ENCODE results near the gene GPR157.
"Not testable (repeated sequence)": the region's sequence is repeated elsewhere in the genome, so short reads cannot be mapped to it uniquely, and the experiment has no call there.

GPR157 gene

GRCh38 chr1:9161342-9161741, 32.4 kb upstream of the GPR157 start:
- Histone ChIP-seq H3K27ac (ENCODE audit: low read depth, low read length) (no peak overlapping the region), H3K9me3 (ENCODE audit: control insufficient read depth in 1 of 2, low read length in 2 of 2) (no peaks in the 10 kb centered on the region), H3K36me3 (ENCODE audit: control insufficient read depth in 1 of 2, insufficient read depth in 2 of 2, low read length in 2 of 2) (no peaks in the 10 kb centered on the region), H3K4me1 (ENCODE audit: control insufficient read depth in 1 of 2, insufficient read depth in 2 of 2, low read length in 2 of 2) (peaks cover 24 to 32% of the 10 kb centered on the region in 2 donors), H3K27me3 (ENCODE audit: control insufficient read depth in 1 of 2, insufficient read depth in 2 of 2, low read length in 2 of 2) (no peaks in the 10 kb centered on the region), H3K9ac (ENCODE audit: low read depth in 1 of 2, low read length in 2 of 2) (no peak overlapping the region), H3K4me3 (ENCODE audit: low read depth in 1 of 2, low read length in 2 of 2) (no peak overlapping the region)

DNA sequence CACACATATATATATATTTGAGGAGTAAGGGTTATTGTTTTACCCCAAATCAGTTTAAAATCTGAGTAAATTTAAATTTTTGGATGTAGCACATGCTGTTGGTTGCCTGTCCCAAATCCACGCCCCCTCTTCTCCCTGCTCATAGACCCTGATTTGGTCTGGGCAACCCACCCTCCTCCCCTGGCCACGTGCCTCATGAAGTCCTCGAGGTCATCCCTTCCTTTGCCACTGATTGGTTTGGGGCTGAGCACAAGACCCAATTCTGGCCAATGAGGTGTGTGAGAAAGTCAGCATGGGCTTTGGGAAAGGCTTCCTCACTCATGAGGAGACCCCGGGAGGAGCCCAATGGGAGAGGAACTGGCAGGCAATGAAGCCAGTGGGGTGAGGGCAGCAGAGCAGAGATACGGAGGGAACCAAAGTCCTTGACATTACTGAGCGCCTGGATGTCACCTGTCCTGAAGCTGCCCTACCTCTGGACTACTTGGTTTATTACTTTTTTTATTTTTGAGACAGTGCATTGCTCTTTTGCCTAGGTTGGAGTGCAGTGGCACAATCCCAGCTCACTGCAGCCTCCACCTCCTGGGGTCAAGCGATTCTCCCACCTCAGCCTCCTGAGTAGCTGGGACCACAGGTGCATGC, 31.3 kb upstream of the GPR157 start:
- H3K27ac ChIP-seq (ENCODE audit: low read depth, low read length), result no peak overlapping the region
- H3K27me3 ChIP-seq (ENCODE audit: control insufficient read depth in 1 of 2, insufficient read depth in 2 of 2, low read length in 2 of 2), result no peaks in the 10 kb centered on the region
- H3K9ac ChIP-seq (ENCODE audit: low read depth in 1 of 2, low read length in 2 of 2), result no peak overlapping the region
- H3K9me3 ChIP-seq (ENCODE audit: control insufficient read depth in 1 of 2, low read length in 2 of 2), result no peaks in the 10 kb centered on the region
- no peaks in the 10 kb centered on the region for H3K36me3 ChIP-seq (ENCODE audit: control insufficient read depth in 1 of 2, insufficient read depth in 2 of 2, low read length in 2 of 2)
- H3K4me3 ChIP-seq (ENCODE audit: low read depth in 1 of 2, low read length in 2 of 2), result no peak overlapping the region
- peaks cover 24 to 30% of the 10 kb centered on the region in 2 donors for H3K4me1 ChIP-seq (ENCODE audit: control insufficient read depth in 1 of 2, insufficient read depth in 2 of 2, low read length in 2 of 2)

- Histone ChIP-seq H3K4me1 (ENCODE audit: control insufficient read depth in 1 of 2, insufficient read depth in 2 of 2, low read length in 2 of 2) (no peaks in the 10 kb centered on the region), H3K27ac (ENCODE audit: low read depth, low read length) (no peak overlapping the region), H3K4me3 (ENCODE audit: low read depth in 1 of 2, low read length in 2 of 2) (no peak overlapping the region), H3K36me3 (ENCODE audit: control insufficient read depth in 1 of 2, insufficient read depth in 2 of 2, low read length in 2 of 2) (no peaks in the 10 kb centered on the region), H3K9me3 (ENCODE audit: control insufficient read depth in 1 of 2, low read length in 2 of 2) (no peaks in the 10 kb centered on the region), H3K27me3 (ENCODE audit: control insufficient read depth in 1 of 2, insufficient read depth in 2 of 2, low read length in 2 of 2) (no peaks in the 10 kb centered on the region), H3K9ac (ENCODE audit: low read depth in 1 of 2, low read length in 2 of 2) (no peak overlapping the region)
These were observed 27.0 kb upstream of the GPR157 start for GRCh38 chr1:9155879-9156278.

DNA sequence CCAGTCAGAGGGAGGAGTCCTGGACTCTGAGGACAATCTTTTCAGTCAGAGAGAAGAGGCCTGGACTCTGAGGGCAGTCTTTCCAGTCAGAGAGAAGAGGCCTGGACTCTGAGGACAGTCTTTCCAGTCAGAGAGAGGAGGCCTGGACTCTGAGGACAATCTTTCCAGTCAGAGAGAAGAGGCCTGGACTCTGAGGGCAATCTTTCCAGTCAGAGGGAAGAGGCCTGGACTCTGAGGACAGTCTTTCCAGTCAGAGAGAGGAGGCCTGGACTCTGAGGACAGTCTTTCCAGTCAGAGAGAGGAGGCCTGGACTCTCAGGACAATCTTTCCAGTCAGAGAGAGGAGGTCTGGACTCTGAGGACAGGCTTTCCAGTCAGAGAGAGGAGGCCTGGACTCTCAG, 26.5 kb upstream of the GPR157 start:
- H3K9me3 ChIP-seq (ENCODE audit: control insufficient read depth in 1 of 2, low read length in 2 of 2); H3K36me3 ChIP-seq (ENCODE audit: control insufficient read depth in 1 of 2, insufficient read depth in 2 of 2, low read length in 2 of 2); H3K4me3 ChIP-seq (ENCODE audit: low read depth in 1 of 2, low read length in 2 of 2); H3K27me3 ChIP-seq (ENCODE audit: control insufficient read depth in 1 of 2, insufficient read depth in 2 of 2, low read length in 2 of 2); H3K27ac ChIP-seq (ENCODE audit: low read depth, low read length); H3K4me1 ChIP-seq (ENCODE audit: control insufficient read depth in 1 of 2, insufficient read depth in 2 of 2, low read length in 2 of 2); H3K9ac ChIP-seq (ENCODE audit: low read depth in 1 of 2, low read length in 2 of 2): not testable (repeated sequence)

- Histone ChIP-seq H3K9ac (ENCODE audit: low read depth in 1 of 2, low read length in 2 of 2) (no peak overlapping the region), H3K36me3 (ENCODE audit: control insufficient read depth in 1 of 2, insufficient read depth in 2 of 2, low read length in 2 of 2) (no peaks in the 10 kb centered on the region), H3K4me3 (ENCODE audit: low read depth in 1 of 2, low read length in 2 of 2) (no peak overlapping the region), H3K27me3 (ENCODE audit: control insufficient read depth in 1 of 2, insufficient read depth in 2 of 2, low read length in 2 of 2) (no peaks in the 10 kb centered on the region), H3K4me1 (ENCODE audit: control insufficient read depth in 1 of 2, insufficient read depth in 2 of 2, low read length in 2 of 2) (peaks cover 0 to 3% of the 10 kb centered on the region in 2 donors), H3K9me3 (ENCODE audit: control insufficient read depth in 1 of 2, low read length in 2 of 2) (no peaks in the 10 kb centered on the region), H3K27ac (ENCODE audit: low read depth, low read length) (no peak overlapping the region)
These were observed 24.2 kb upstream of the GPR157 start for GRCh38 chr1:9153152-9153551.

DNA sequence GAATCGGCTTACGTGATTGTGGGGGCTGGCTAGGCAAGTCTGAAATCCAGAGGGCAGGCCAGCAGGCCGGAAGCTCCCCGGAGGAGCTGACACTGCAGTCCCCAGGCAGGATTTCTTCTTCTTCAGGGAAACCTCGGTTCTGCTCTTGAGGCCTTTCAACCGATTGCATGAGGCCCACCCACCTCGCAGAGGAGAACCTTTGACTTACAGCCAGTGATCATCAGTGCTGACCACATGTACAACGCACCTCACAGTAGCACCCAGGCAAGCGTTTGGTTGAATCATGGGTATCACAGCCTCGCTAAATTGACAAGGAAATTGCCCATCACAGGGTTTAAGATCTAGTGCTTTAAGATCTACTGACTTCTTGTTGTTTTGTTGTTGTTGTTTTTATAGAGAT, 23.6 kb upstream of the GPR157 start:
- Histone ChIP-seq H3K4me3 (ENCODE audit: low read depth in 1 of 2, low read length in 2 of 2) (no peak overlapping the region), H3K27ac (ENCODE audit: low read depth, low read length) (no peak overlapping the region)

GRCh38 chr1:9151328-9151860, 22.5 kb upstream of the GPR157 start:
- Histone ChIP-seq H3K36me3 (ENCODE audit: control insufficient read depth in 1 of 2, insufficient read depth in 2 of 2, low read length in 2 of 2) (no peaks in the 10 kb centered on the region), H3K4me3 (ENCODE audit: low read depth in 1 of 2, low read length in 2 of 2) (no peak overlapping the region), H3K27ac (ENCODE audit: low read depth, low read length) (peak overlapping the region; percentile 47)

More for the DNA sequence above, 23.6 kb upstream of the GPR157 start:
- Histone ChIP-seq H3K27me3 (ENCODE audit: control insufficient read depth in 1 of 2, insufficient read depth in 2 of 2, low read length in 2 of 2) (no peaks in the 10 kb centered on the region), H3K9ac (ENCODE audit: low read depth in 1 of 2, low read length in 2 of 2) (no peak overlapping the region), H3K4me1 (ENCODE audit: control insufficient read depth in 1 of 2, insufficient read depth in 2 of 2, low read length in 2 of 2) (peaks cover 0 to 3% of the 10 kb centered on the region in 2 donors), H3K36me3 (ENCODE audit: control insufficient read depth in 1 of 2, insufficient read depth in 2 of 2, low read length in 2 of 2) (no peaks in the 10 kb centered on the region), H3K9me3 (ENCODE audit: control insufficient read depth in 1 of 2, low read length in 2 of 2) (no peaks in the 10 kb centered on the region)

GRCh38 chr1:9150582-9151327, 21.9 kb upstream of the GPR157 start:
- no peaks in the 10 kb centered on the region for H3K9me3 ChIP-seq (ENCODE audit: control insufficient read depth in 1 of 2, low read length in 2 of 2)
- H3K27me3 ChIP-seq (ENCODE audit: control insufficient read depth in 1 of 2, insufficient read depth in 2 of 2, low read length in 2 of 2), result no peaks in the 10 kb centered on the region
- no peak overlapping the region for H3K4me3 ChIP-seq (ENCODE audit: low read depth in 1 of 2, low read length in 2 of 2)
- H3K9ac ChIP-seq (ENCODE audit: low read depth in 1 of 2, low read length in 2 of 2), result no peak overlapping the region
- no peak overlapping the region for H3K27ac ChIP-seq (ENCODE audit: low read depth, low read length)
- peaks cover 0 to 3% of the 10 kb centered on the region in 2 donors for H3K4me1 ChIP-seq (ENCODE audit: control insufficient read depth in 1 of 2, insufficient read depth in 2 of 2, low read length in 2 of 2)
- H3K36me3 ChIP-seq (ENCODE audit: control insufficient read depth in 1 of 2, insufficient read depth in 2 of 2, low read length in 2 of 2), result no peaks in the 10 kb centered on the region

More at GRCh38 chr1:9151328-9151860, 22.5 kb upstream of the GPR157 start:
- H3K27me3 ChIP-seq (ENCODE audit: control insufficient read depth in 1 of 2, insufficient read depth in 2 of 2, low read length in 2 of 2), result no peaks in the 10 kb centered on the region
- no peaks in the 10 kb centered on the region for H3K9me3 ChIP-seq (ENCODE audit: control insufficient read depth in 1 of 2, low read length in 2 of 2)
- H3K4me1 ChIP-seq (ENCODE audit: control insufficient read depth in 1 of 2, insufficient read depth in 2 of 2, low read length in 2 of 2), result peaks cover 0 to 3% of the 10 kb centered on the region in 2 donors
- H3K9ac ChIP-seq (ENCODE audit: low read depth in 1 of 2, low read length in 2 of 2), result no peak overlapping the region

DNA sequence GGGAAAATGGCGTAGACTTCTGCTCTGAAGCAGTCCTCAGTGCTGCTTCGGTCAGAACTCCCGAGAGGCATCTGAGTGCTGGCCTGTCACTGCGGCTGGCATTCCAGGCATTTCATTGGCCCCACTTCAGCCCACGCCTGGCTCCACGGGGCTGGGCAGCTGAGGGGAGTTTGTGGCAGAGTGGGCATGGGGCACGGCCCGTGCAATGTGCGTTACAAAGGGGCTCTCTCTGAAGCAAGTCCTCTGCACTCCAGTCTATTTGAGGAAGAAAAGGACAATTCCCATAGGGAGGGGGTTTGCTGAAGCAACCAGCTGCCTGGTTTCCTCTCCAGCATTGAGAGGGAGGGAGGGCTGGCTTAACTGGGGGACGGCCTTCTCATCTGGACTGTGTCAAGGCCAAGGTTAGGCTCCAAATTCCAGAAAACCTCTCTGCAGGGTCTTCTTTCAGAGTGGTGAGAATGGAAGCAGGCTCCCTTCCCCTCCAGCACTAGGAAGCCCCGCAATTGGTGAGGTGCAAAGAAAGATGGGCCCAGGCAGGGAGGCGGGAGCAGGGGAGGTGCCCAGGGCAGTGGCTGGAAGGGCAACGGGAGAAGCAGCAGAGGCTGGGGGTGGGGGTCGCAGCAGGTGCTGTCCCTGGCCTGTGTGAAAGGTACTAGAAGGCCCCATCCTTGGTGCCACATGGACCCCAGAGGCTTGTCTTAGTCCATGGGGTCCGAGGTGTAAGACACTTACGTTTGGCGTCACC, 21.1 kb upstream of the GPR157 start:
- H3K4me1 ChIP-seq (ENCODE audit: control insufficient read depth in 1 of 2, insufficient read depth in 2 of 2, low read length in 2 of 2), result peaks cover 0 to 3% of the 10 kb centered on the region in 2 donors
- H3K4me3 ChIP-seq (ENCODE audit: low read depth in 1 of 2, low read length in 2 of 2), result no peak overlapping the region
- H3K9me3 ChIP-seq (ENCODE audit: control insufficient read depth in 1 of 2, low read length in 2 of 2), result no peaks in the 10 kb centered on the region
- H3K27me3 ChIP-seq (ENCODE audit: control insufficient read depth in 1 of 2, insufficient read depth in 2 of 2, low read length in 2 of 2), result no peaks in the 10 kb centered on the region
- H3K36me3 ChIP-seq (ENCODE audit: control insufficient read depth in 1 of 2, insufficient read depth in 2 of 2, low read length in 2 of 2), result no peaks in the 10 kb centered on the region
- H3K9ac ChIP-seq (ENCODE audit: low read depth in 1 of 2, low read length in 2 of 2), result no peak overlapping the region
- no peak overlapping the region for H3K27ac ChIP-seq (ENCODE audit: low read depth, low read length)

- no peaks in the 10 kb centered on the region for H3K27me3 ChIP-seq (ENCODE audit: control insufficient read depth in 1 of 2, insufficient read depth in 2 of 2, low read length in 2 of 2)
- no peak overlapping the region for H3K4me3 ChIP-seq (ENCODE audit: low read depth in 1 of 2, low read length in 2 of 2)
- H3K36me3 ChIP-seq (ENCODE audit: control insufficient read depth in 1 of 2, insufficient read depth in 2 of 2, low read length in 2 of 2), result no peaks in the 10 kb centered on the region
- no peak overlapping the region for H3K9ac ChIP-seq (ENCODE audit: low read depth in 1 of 2, low read length in 2 of 2)
- H3K27ac ChIP-seq (ENCODE audit: low read depth, low read length), result no peak overlapping the region
- no peaks in the 10 kb centered on the region for H3K9me3 ChIP-seq (ENCODE audit: control insufficient read depth in 1 of 2, low read length in 2 of 2)
- peaks cover 0 to 3% of the 10 kb centered on the region in 2 donors for H3K4me1 ChIP-seq (ENCODE audit: control insufficient read depth in 1 of 2, insufficient read depth in 2 of 2, low read length in 2 of 2)
These were observed 20.2 kb upstream of the GPR157 start for GRCh38 chr1:9149151-9149550.
